Skeletal muscle satellite cell (primary cell): ENCODE measurements around the gene CAST. TPM values are rescaled to one million over a fixed set of nuclear protein-coding genes. Genes with fewer than 3 reads are reported as not detected.
"Not testable (repeated sequence)": the region's sequence is repeated elsewhere in the genome, so short reads cannot be mapped to it uniquely, and the experiment has no call there.

ENCODE experiments used
- H3K27me3 ChIP-seq: 2 replicates; pipeline ENCODE4 v1.7.0; 2013; ENCODE audit warnings: low read length; ENCODE audit not compliant: control insufficient read depth, insufficient read depth
- H3K36me3 ChIP-seq: 2 replicates; pipeline ENCODE4 v1.7.0; 2013; ENCODE audit warnings: mild to moderate bottlenecking, control low read depth, low read length; ENCODE audit not compliant: insufficient read depth
- H3K4me1 ChIP-seq: 2 replicates; pipeline ENCODE4 v1.7.0; 2013; ENCODE audit warnings: low read length; ENCODE audit not compliant: control insufficient read depth, insufficient read depth
- H3K4me2 ChIP-seq: 2 replicates; pipeline ENCODE4 v1.7.0; 2013; ENCODE audit warnings: mild to moderate bottlenecking, low read length
- H3K4me3 ChIP-seq: 2 replicates; pipeline ENCODE4 v1.7.0; 2013; ENCODE audit warnings: low read length
- H3K9ac ChIP-seq: 2 replicates; pipeline ENCODE4 v1.7.0; 2013; ENCODE audit warnings: mild to moderate bottlenecking, low read depth, low read length, moderate library complexity
- H3K9me3 ChIP-seq: replicated peaks from 2 replicates; pipeline ENCODE4 v1.7.0; 2013; ENCODE audit warnings: mild to moderate bottlenecking, control low read depth, low read length
- total RNA-seq: library from RNA; depleted of rRNA; stranded (reverse); fragments of >200 nt; gene quantifications from 2 replicates; pipeline ENCODE4 v1.2.3, GENCODE V29; 2012; rRNA removed

The CAST gene
- total RNA-seq = 169 and 215 TPM in 2 replicates

DNA sequence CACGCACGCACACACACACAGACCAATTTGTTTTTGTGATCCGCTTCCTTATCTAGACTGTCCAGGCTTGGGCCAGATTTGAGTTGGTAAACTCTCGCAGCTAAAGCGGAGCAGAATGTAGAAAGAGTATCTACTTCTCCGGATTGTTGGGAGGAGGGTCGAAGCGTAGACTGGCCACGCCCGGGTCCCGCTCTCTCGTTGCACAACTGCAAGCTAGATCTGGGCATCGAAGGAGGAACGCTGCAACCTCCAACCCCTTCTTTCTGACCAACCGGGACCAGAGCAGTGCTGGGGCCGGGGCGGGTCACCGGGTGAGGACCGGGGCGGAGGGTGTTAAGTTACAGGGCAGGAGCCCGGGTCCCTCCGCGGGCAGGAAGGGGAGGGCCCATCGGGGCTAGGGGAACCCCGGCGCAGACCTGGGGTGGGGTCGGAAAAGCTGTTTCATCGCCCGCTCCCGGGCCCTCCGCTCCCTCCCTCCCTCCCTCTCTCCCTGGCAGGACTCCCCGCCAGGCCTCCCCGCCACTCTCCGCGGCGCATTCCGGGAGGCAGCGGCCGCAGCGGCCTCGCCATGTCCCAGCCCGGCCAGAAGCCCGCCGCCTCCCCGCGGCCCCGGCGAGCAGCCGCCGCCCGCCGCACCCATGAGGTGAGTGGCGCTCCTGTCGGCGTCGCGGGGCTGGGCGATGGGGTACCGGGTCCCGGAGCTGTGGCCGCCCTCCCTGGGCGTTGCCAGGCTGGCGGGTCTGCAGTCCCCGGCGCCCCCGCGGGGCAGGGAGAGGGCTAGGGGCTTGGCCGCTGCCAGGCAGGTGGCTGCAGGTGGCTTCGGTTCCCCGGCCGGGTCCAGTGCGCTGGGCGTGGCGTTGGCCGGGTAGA, at the start of gene CAST:
TSS of gene CAST (plus strand) at position 522 of the 870 bp plus-strand sequence. CDS start at position 569, 47 bp downstream.
- Histone ChIP-seq H3K4me3 (peak within 1 kb of the TSS; percentile 94), H3K36me3 (no peaks in the 10 kb centered on the region), H3K27me3 (no peaks in the 10 kb centered on the region), H3K4me1 (peaks cover 16% of the 10 kb centered on the region), H3K9me3 (no peaks in the 10 kb centered on the region), H3K4me2 (peak within 1 kb of the TSS; percentile 92), H3K9ac (peak within 1 kb of the TSS; percentile 95)

- H3K4me3 ChIP-seq = peak overlapping the region; percentile 30
Observed at GRCh38 chr5:96614110-96614691, 48.0 kb upstream of the CAST start.

DNA sequence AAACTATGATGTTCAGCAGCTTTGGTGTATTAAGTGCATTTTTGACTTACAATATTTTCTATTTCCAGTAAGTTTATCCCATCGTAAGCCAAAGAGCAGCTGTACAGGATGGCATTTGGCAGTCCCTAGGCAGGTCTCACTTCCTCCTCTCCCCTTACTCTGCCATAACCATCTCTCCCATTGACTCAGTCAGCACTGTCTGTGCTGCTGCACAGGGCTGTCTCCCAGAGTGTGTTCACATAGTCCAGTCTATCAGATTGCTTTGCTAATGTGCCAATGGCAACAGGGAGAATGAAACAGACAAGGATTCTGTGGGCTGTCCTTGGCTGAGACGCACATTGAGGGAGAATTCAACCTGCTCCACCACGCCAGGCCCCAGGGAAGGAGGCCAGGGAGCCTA, 47.0 kb upstream of the CAST start:
- Histone ChIP-seq H3K27me3 (no peaks in the 10 kb centered on the region), H3K36me3 (no peaks in the 10 kb centered on the region), H3K9ac (no peak overlapping the region)

More at GRCh38 chr5:96614110-96614691, 48.0 kb upstream of the CAST start:
- Histone ChIP-seq H3K9me3 (no peaks in the 10 kb centered on the region), H3K4me1 (peaks cover 17% of the 10 kb centered on the region), H3K36me3 (no peaks in the 10 kb centered on the region), H3K27me3 (no peaks in the 10 kb centered on the region), H3K4me2 (peak overlapping the region; percentile 77), H3K9ac (peak overlapping the region; percentile 44)

DNA sequence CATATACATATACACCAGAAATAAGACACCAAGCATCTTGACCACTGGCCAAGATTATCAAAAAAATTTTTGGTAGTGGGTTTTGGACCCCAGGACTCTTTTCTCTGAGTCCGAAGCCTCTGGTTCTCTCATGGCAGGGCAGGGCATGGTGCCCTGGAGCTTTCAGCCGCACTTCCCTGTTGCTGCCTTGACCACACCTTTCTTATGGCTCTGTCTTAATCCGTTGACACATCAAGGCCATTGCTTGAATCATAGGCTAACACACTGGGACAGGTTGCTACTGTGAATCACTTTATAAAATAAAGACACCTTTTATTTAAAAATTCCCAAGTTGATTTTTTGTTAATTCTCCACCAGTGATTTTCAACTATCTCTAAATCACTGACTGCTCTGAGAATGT, 45.4 kb upstream of the CAST start:
- Histone ChIP-seq H3K9me3 (no peaks in the 10 kb centered on the region), H3K4me2 (no peak overlapping the region), H3K36me3 (no peaks in the 10 kb centered on the region), H3K4me3 (no peak overlapping the region), H3K4me1 (peaks cover 17% of the 10 kb centered on the region), H3K9ac (no peak overlapping the region), H3K27me3 (no peaks in the 10 kb centered on the region)

More for the DNA sequence above, 47.0 kb upstream of the CAST start:
- no peaks in the 10 kb centered on the region for H3K9me3 ChIP-seq
- H3K4me1 ChIP-seq = peaks cover 17% of the 10 kb centered on the region
- H3K4me2 ChIP-seq = no peak overlapping the region
- H3K4me3 ChIP-seq = no peak overlapping the region

- H3K27me3 ChIP-seq, H3K9ac ChIP-seq, H3K9me3 ChIP-seq, H3K4me3 ChIP-seq, H3K36me3 ChIP-seq, H3K4me2 ChIP-seq: not testable (repeated sequence)
- H3K4me1 ChIP-seq = peaks cover 17% of the 10 kb centered on the region
Observed at GRCh38 chr5:96618311-96619016, 43.7 kb upstream of the CAST start.

- H3K4me1 ChIP-seq = peaks cover 6% of the 10 kb centered on the region
- H3K4me3 ChIP-seq = no peak overlapping the region
- no peaks in the 10 kb centered on the region for H3K27me3 ChIP-seq
- no peak overlapping the region for H3K4me2 ChIP-seq
- H3K36me3 ChIP-seq = no peaks in the 10 kb centered on the region
- H3K9ac ChIP-seq = no peak overlapping the region
- no peaks in the 10 kb centered on the region for H3K9me3 ChIP-seq
Observed at GRCh38 chr5:96619946-96620345, 42.2 kb upstream of the CAST start.

GRCh38 chr5:96624596-96624995, 37.6 kb upstream of the CAST start:
- Histone ChIP-seq H3K9ac (no peak overlapping the region), H3K4me2 (no peak overlapping the region), H3K4me3 (no peak overlapping the region), H3K9me3 (no peaks in the 10 kb centered on the region), H3K4me1 (peaks cover 30% of the 10 kb centered on the region), H3K36me3 (no peaks in the 10 kb centered on the region), H3K27me3 (no peaks in the 10 kb centered on the region)

GRCh38 chr5:96625365-96625764, 36.8 kb upstream of the CAST start:
- Histone ChIP-seq H3K27me3 (no peaks in the 10 kb centered on the region), H3K4me2 (no peak overlapping the region), H3K9ac (no peak overlapping the region), H3K36me3 (no peaks in the 10 kb centered on the region), H3K4me1 (peaks cover 36% of the 10 kb centered on the region), H3K9me3 (no peaks in the 10 kb centered on the region), H3K4me3 (no peak overlapping the region)

- peaks cover 37% of the 10 kb centered on the region for H3K4me1 ChIP-seq
- peak overlapping the region; percentile 49 for H3K9ac ChIP-seq
- H3K9me3 ChIP-seq = no peaks in the 10 kb centered on the region
- no peaks in the 10 kb centered on the region for H3K27me3 ChIP-seq
- H3K4me3 ChIP-seq = no peak overlapping the region
- no peaks in the 10 kb centered on the region for H3K36me3 ChIP-seq
- H3K4me2 ChIP-seq = no peak overlapping the region
Observed at GRCh38 chr5:96626956-96627355, 35.2 kb upstream of the CAST start.

GRCh38 chr5:96627792-96628398, 34.3 kb upstream of the CAST start:
- Histone ChIP-seq H3K4me1 (peaks cover 37% of the 10 kb centered on the region), H3K4me3 (no peak overlapping the region), H3K9me3 (no peaks in the 10 kb centered on the region), H3K27me3 (no peaks in the 10 kb centered on the region), H3K36me3 (no peaks in the 10 kb centered on the region), H3K4me2 (no peak overlapping the region), H3K9ac (no peak overlapping the region)

DNA sequence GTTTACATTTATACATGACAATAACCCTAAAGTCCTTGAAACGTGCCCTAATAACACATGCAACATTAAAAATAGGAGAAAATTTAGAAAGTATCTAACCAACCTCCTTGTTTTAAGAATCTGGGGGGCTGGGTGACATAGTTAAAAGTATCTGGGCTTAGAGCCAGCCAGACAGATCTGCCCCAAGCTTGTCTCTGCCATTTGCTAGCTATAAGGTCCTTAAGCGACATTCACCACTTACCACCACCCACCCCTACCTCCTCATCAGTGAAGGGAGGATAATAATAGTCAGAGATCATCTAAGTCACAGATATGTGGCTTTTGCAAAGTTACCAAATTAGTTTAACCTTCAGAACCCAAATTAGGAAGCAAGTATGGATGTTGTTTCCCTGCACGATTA, 33.8 kb upstream of the CAST start:
- H3K4me3 ChIP-seq = no peak overlapping the region
- H3K4me2 ChIP-seq = no peak overlapping the region
- no peak overlapping the region for H3K9ac ChIP-seq
- no peaks in the 10 kb centered on the region for H3K36me3 ChIP-seq
- H3K4me1 ChIP-seq = peaks cover 37% of the 10 kb centered on the region
- H3K27me3 ChIP-seq = no peaks in the 10 kb centered on the region
- H3K9me3 ChIP-seq = no peaks in the 10 kb centered on the region
